H1 (cell line): Measurements from ENCODE around the gene HPRT1. TPM values are rescaled to one million over a fixed set of nuclear protein-coding genes. Genes with fewer than 3 reads are reported as not detected.

Experiments used
- ZNF274 ChIP-seq: IDR thresholded peaks from 2 replicates; pipeline ENCODE4 v1.7.0; 2012; ENCODE audit warnings: low read length, borderline replicate concordance; ENCODE audit errors: extremely low read depth
- polyA plus RNA-seq, 7 experiments: library from polyadenylated mRNA; depleted of rRNA in 3 of 7; stranded (reverse) in 5 of 7; unstranded in 2 of 7; fragments of >200 nt in 5 of 7; fragments of 200-250 nt in 2 of 7; gene quantifications; 1 replicate in 5 of 7; 2 replicates in 1 of 7; 4 replicates in 1 of 7; pipeline versions ENCODE4 v1.2.1 to v1.2.3, GENCODE V29; 2011 to 2013; ENCODE audit warnings: missing spikeins in 2 of 7, mixed read lengths in 2 of 7
- total RNA-seq: library from RNA; stranded (reverse); fragmentation: NEBNext Ultra II Directional; extraction: Animal tissue kit (Norgen Biotek cat#: 25700); gene quantifications from 2 replicates; pipeline ENCODE4 v1.2.1, GENCODE V29; 2021

HPRT1 gene
- total and polyA plus RNA-seq, 2 of the 8 experiments (the other 6 are each of a cell fraction or from before 2014, with no cell fraction given) = 16.9 to 49.5 TPM

DNA sequence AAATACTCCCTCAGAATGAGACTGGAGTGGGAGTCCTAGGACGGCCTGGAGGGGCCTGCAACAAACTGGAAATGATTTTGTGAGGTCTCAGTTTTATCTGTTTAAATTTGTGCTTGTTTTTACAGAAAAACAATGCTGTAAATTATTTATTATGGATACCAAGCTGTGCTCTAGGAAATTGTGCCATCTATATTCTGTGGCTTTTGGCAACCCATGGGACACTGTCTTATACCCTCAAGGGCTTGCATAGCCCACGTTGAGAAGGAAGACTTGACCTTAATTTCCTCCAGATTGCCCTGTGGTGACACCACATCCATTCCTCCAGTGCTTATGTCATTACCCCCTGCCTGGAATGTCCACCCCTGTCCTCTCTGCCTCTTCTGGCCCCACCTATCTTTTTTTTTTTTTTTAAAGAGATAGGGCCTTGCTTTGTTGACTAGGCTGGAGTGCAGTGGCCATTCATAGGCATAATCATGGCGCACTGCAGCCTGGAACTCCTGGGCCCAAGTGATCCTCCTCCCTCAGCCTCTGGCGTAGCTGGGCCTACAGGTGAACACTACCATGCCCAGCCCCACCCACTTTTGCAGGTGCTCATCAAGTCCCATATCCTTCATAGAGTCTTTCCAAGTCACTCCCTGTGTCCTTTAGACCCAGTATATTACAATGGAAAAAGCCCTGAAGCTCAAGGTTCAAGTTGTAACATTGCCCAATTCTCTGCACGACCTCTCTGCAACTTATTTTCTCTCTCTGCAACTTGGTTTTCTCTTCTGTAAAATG lies 77.4 kb downstream of the HPRT1 start (continued):
- TF ChIP-seq ZNF274 = no peak
